Endometrium (tissue), 2 donors: Measurements from ENCODE around the gene ATOH8.

Experiments used
- FAIRE-seq: peaks from 2 replicates; lab custom pipeline; 2012; peaks lifted over from hg19 to GRCh38; lab: Jason Lieb, UNC
- donor health status: control.
- donor health status: control.

Gene ATOH8

DNA sequence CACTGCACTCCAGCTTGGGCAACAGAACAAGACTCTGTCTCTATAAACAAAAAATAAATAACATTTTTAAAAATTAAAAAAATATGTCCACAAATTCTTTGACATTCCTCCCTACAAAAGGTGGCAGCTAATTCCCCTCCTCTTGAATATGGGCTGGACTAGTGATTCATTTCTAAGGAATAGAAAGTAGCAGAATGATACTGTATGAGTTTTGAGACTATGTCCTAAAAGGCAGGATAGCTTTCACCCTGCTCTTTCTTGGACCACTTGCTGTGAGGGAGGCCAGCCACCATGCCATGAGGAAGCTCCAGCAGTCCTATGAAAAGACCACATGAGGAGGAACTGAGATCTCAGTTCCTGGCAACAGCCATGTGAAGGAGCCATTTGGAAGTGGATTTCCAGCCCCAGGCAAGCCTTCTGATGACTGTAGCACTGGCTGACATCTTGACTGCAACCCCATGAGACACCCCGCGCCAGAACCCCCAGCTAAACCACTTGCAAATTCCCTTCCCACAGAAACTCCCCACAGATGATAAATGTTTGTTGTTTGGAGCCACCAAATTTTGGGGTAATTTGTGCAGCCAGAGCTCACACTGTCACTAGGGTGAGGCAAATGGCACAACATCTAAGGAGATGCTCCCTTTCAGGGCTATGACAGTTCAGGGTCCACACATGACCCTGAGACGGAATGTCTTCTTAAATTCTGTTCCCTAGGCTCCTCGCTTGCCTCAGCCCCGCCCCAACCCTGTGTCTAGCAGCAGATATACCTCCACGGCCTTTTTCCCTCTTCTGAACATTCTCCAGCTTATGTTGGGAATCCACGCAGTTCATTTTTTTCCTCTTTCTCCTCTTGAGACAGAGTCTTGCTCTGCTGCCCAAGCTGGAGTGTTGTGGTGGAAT, 17.1 kb upstream of the ATOH8 start:
- FAIRE-seq = no peak

DNA sequence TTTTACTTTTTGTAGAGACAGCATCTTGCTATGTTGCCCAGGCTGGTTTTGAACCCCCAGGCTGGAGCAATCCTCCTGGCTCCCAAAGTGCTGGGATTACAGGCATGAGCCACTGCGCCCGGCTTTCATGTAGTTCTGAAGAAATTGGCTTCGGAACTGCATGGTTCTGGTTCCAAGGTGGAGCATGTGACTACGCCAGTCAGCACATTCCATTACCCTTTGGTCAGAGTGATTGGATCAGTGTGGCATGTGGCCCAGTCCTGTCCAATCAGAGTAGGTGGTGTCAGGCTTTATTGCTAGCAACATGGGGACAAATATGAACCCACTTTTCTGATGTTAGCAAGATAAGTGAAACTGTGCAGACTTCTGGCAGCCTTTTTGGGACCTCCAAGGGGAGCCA, 16.3 kb upstream of the ATOH8 start:
- FAIRE-seq = no peak

DNA sequence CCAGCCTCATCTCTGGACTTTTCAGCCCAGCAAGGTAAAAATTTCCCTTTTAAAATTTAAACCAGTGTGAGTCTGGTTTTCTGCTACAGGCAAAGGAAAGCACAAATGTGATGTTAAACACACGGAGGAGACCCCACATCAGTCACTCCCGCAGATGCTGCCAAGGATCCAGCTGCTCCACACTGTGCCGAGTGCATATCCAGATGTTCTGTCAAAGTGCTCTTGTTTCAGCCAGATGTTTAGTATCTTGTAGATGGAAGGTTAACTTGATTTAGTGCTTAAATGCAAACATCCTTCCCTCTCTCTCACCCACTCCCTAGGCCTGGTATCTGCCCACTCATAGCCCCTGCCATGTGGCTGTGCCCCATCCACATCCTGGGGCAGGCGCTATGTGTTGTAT, 15.8 kb upstream of the ATOH8 start:
- no peak for FAIRE-seq

DNA sequence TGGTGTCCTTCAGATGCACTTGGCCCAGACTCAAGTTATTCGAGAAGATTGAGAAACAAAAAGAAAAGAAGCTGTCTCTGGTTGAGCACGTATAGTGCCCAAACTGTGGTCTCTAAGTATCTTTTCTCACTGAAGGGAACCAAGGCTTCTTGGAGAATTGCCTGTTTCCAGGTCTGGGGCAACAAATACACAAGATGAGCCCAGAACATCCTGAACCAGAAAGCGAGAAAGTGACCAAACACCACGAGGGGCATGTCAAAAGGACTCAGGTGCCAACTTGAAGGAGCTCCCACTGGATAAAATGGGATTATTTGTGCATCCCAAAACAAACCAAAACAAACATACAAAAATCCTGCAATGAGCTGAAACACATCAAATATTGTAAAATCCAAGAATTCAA, 13.6 kb upstream of the ATOH8 start:
- FAIRE-seq = no peak

DNA sequence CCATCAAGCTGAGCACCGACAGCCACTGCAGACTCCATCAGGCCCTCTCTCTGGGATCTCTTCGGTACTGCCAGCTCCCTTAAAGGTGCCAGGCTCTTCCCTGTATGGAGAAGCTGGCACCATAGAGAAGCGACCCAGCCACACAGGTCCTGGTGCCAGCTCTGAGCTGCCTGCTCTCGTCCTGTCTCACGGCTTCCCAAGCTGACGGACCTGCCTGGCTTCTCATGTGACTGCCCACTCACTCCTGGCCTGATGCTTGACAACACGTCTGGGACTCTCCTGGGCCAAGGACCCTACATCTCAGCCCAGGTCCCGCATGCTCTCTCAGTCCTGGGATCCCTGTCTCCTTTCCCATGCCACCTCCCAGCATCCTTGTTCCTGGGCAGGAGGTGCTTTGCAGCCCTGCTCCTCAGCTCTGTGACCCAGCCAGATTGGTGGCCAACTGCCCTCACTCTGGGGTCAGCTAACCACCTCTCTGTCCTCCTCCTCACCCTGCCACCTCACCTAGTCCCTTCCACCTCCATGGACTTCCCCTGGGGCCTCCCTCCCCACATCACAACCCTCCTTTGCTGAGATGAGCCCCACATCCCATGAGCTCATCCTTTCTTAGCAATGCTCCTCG, 12.5 kb upstream of the ATOH8 start:
- no peak for FAIRE-seq

DNA sequence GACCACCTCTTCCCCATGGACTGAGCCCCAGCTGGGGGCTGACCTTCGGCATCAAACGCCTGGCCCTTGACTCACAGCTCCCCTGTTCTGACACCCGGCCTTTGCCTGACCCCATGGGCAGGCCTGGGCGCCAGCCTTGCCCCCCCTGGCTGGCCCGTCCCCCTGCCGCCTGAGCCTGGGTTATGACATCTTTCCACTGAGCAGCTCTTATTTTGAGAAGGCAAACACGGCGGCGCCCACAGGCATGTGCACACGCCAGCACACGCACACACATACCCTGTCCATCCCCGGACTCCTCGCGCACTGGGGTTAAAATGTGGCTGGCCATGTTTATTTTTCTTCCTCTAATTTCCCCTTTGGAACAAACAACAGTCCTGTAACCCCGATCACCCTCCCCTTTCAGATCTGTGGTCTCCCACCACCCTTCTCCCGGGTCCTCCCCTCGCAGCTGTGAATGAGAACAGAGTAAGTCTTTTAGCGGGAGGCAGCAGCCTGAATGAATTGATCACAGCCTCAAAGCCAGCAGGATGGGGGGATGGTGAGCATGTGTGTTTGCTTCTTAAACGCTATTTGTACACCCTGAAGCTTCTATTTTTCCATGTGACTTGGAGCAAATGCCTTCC, 11.8 kb upstream of the ATOH8 start:
- no peak for FAIRE-seq

DNA sequence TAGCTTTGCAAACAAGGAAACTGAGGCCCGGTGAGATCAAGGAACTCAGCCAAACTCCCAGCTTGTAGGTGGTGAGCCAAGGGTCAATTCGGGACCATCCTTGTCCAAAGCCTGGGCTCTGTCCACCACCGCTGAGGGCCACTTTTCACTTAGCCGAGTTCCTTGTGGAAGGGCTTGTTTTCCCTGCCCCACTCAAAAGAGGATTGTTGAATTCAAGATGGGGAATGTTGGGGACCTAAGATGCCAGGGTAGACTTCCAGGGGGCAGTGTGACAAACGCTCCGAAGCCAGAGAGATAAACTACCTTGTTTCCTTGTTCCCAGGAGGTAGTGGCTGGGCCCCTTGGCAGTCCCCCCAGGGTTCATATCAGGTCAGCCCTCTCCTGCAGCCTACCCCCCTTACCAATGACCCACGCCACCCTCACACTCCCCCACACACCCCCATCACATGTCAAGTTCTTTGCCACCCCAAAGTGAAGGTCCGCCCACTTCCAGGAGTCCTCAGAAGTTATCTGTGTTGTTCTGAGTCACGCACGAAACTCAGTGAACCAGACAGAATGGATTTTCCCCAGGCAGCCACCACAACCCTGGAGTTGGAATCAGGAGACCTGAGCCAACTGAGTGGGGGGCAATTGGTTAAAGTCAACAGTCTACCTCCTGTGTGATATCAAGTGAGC, 10.3 kb upstream of the ATOH8 start:
- FAIRE-seq = no peak

DNA sequence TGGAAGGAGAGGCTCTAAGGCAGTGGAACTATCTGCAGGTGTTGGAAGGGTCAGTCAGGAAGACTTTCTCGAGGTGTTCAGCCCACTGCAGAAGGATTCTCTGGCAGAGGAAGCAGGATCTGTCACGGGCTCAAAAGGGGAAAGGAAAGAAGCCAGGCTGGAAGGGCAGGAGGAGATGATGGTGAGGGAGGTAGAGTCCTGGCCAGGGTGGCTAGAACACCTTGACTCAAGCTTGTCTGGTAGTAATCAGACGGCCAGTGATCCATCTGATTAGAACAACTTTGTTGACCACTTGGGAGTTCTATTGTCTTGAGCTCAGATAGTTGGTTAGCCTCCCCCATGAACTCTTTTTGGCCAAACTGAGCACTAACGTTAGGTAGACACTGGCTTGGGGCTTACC, 9.7 kb upstream of the ATOH8 start:
- FAIRE-seq = no peak

DNA sequence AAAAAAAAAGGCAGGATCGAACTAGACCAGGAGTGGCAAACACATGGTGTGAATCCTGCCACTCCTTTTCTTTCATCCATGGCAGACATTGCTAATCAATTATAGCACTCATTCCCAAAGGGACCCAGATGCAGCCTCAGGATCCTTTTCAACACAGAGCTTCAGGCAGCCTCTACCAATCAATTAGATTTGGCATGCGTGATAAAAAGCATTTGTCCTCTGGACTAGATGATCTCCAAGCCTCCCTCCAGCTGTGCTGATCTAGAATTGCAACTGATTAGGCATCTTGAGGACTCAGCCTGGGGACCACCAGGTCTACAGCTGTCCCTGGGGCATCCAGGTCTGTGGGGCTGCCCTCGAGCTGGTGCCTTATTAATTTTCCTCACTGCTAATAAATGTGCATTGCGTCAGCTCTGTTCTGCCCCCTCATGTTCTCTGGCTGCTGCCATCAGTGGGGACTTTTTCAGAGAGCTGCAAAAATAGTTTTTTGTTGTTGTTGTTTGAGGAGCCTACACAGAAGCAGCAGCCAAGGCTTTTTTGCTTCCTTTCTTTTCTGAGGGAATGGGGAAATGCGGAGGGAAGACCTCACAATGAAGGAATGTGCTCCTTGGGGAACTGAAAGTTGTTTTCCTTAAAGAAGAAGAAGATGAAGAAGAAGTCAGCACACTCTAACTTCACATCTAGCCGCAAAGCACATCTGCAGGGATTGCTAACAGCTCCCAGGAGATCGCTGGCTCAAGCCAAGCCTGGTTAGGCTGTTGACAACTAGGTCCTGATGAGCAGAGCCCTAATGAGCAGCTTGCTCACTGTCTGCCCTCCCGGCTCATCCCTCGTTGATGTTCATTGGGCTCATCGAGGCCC, 8.8 kb upstream of the ATOH8 start:
- FAIRE-seq = peak; percentile 74

DNA sequence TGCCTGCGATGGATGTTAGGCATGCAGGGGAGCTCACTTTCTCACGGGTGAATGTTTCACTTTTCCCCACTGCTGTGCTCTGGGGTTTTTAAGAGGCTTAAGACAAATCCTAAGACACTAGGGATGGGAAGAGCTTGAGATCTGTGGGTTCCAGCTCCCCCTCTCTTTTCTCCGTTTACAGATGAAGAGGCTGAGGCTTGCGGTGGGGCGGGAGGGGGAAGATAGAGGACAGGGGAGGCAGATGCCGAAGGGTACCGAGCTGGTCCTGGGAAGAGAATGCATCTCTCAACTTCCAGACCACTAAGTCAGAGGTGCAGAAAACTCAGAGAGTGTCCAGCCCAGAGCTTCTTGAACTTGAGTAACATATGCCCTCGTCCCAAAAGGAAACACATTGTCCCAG, 8.2 kb upstream of the ATOH8 start:
- no peak for FAIRE-seq

DNA sequence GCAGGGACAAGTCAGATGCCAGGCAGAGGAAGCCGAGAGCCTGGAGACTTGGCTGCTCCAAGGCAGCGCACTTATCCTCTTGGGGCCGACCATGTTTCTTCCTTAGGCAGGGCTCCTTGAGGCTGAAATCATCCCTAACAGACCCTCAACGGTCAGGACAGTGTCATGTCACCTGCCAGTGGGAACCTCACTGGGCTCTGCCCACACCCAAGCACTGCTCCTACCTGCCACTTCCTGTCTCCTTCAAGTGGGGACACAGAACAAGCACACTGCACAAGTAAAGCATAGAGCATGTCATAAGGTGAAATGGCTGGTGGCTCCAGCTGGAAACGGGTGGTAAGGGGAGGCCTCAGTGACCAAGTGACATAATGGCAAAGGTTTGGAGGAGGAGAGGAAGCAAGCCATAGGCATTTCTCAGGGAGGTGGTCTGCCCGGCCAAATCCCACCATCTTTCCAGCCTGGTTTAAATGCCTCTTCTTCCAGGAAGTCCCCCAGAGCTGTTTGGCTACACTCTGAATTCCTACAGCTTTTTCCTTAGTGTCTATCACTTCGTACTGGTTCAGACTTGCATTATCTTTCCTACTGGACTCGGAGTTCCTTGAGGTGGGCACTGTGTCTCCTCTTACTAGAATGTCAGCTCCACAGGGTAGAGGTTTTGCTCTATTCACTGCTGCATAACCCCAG, 7.3 kb upstream of the ATOH8 start:
- no peak for FAIRE-seq

DNA sequence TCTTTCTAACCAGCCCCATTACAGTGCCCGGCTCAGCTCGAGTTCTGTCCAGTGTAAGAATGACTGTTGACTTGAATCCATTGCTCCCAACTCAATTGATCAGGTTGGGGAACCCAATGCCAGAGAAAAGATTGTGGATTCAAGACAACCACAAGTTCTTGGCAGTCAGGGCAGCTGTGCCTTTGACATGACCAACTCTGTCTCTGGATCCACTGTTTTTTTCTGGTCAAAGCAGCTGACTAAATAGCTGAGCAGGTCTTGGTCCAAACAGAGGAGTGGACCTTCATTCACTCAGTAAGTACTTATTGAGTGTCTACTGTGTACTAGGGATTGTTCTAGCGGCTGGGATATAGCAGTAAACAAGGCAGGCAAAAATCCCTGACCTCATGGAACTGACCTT, 6.3 kb upstream of the ATOH8 start:
- FAIRE-seq = no peak

DNA sequence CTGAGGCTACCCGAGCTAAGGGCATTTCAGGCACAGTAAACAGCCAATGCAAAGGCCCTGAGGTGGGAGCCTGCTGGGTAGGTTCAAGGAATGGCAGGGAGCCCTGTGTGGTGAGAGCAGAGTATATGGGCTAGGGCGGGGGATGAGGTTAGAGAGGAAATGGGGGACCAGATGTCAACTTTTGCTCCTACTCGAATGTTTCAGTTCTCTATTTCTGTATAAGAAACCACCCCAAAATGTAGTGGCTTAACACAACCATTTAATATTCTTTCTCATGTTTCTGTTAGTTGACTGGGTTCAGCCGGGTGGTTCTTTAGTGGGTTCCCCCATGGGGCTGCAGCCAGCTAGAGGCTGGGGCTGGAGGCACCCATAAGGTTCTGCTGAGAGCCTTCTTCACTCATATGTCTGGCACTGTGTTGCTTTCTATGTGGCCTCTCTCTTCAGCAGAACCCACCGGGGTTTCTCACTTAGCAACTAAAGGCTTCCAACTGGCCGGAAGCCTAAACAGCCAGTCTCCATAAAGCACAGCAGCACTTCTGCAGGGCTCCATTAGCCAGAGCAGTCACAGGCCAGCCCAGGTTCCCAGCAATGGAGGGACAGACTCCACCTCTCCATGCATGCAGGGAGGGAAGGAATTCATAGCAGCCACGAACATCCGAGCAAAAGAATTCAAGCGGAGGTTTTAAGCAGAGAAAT, 5.6 kb upstream of the ATOH8 start:
- no peak for FAIRE-seq

DNA sequence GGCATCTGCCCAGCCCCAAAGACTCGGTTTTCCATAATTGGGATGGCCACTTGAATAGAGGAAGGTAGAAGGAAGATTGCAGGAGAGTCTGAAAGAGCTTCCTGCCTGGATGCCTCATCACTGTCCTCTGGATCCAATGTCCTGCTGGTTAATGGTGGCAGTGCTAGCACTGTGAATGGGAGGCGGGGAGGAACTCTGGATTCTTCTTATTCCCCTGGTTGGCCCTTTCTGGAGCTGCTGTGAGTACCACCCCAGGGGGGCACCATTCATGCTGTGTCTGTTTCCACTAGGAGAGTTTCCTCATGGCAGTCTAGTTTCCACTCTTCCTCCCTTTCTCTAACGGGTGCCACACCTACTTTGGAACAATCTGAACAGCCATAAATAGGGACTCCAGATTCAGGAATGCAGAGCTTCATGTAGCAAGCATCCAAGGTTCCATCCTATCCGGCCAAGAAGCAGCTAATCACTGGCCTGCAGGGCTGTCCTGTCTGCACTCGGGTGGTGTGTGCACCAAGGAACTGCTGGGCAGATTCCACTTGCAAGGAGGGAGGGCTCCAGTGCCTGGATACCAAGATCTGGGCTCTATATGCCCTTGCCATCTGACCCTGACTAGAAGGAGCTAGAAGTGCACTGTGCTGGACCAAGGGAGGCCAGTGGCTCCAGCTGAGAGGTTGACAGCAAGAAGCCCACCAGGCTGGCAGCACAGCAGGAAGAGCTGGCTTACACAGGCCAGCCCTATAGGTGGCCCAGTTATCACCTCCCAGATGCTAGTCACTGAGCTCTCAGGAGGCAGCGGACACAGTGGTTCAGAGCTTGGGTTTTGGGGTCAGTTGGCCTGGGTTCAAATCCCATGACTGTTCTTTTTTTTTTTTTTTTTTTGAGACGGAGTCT, 4.6 kb upstream of the ATOH8 start:
- no peak for FAIRE-seq

DNA sequence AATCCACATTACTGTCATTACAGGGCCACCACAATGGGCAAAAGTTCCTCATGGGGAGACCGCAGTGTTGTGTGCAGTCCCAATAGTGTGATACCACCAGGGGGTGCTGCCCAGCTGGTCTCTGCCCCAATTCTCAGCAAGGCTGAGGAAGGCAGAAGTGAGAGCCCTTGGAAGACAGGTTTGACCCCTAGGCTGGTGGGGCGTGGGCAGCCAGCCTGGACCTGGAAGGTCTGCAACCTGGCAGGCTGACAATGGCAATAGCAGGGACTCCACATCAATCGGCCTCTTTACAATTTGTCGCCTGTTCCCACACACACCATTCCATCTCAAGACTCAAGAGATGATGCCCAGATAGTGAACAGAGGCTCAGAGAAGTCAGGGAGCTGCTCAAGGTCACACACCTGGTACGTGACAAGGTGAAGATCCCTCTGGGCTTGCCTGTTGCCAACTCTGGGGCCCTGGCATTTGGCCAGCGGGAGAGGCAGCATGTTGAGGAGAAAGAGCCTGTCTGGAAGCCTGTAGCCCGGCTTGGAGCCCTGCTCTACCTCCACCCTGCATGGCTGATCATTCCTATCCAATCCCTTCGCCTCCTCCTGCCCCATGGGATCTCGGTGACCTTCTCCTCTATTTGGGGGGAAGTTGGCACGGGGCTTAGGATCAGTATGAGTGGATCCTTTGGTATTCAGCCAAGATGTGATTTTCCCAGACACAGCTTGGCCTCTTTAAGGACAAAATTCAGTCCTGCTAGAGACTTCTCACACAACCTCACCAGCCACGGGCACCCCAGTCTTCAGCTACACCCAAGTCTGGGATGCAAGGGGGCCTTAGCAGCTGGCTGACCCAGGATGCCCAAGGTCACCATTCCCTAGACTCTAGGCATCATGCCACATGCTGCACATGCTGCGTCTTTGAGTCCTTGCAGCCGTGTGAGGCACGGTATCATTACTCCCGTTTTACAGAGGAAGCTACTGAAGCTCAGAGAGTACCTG, 2.9 kb upstream of the ATOH8 start:
- FAIRE-seq = no peak

DNA sequence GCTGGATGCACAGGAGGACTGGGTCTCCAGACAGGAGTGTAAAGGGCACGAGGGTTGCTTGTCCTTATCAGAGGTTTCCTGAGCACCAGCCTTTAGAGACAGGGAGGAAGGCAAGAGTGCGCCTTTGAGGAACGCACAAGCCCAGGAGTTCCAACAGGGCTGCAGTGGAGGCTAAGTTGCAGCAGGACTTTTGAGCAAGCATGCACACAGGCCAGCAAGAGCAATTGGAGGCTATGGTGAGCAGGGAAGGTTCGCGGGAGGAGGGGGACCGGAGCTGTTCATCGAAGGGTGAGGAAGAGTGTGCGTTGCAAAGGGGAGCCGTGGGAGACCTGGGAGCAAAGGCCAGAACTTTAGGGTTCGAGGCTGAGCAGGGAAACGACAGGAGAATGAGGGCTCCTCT, 2.2 kb upstream of the ATOH8 start:
- FAIRE-seq = no peak

DNA sequence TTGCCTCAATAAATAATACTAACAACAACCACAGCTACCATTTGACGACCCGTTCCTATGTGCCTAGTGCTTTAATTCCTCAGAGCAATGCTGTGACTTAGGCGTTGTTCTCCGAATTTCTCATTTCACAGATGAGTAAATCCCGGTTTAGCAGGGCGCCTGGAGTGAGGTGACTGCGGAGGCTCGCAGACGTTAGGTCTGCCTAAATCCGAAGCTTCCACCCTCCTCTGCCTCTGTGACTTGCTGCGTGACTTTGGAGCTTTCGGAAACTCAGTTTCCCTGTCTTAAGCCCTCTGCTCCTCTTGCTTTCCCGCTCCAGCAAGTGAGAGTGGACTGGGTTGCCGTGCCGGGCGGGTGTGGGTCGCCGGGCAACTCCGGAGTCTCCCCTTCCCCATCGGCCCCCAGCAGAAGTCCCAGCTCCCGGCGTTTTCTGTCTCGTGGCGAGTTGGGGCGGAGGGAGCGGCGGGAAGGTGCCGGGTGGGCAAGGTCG, 711 bp upstream of the ATOH8 start:
- no peak for FAIRE-seq
